ENCODE data around the gene SMPD3. TPM values are rescaled to one million over a fixed set of nuclear protein-coding genes. Genes with fewer than 3 reads are reported as not detected.

Gene SMPD3
- total RNA-seq, 2 experiments from 2014 or later: 0.89 to 1.1 TPM

- TF ChIP-seq CTCF (IDR thresholded peaks at IDR 0.05): no peak
- ChIA-PET CTCF (interaction anchor here (1.0 kb wide), 2 partner anchors 11 to 44 kb away, joined by 3 read pairs; no protein-coding TSS in a partner anchor), POLR2A (no interaction called here)
- H3K4me1 ChIP-seq (ENCODE audit: insufficient read depth, low read length): peaks cover 13% of the 10 kb centered on the region
- peaks cover 4% of the 10 kb centered on the region for H3K4me1 Mint-ChIP-seq (ENCODE audit: low read depth)
- H3K36me3 ChIP-seq (ENCODE audit: insufficient read depth, low read length): no peaks in the 10 kb centered on the region
- no peaks in the 10 kb centered on the region for H3K9me3 ChIP-seq (ENCODE audit: control insufficient read depth in 1 of 2, insufficient read depth in 1 of 2, low read length in 2 of 2)
- H3K4me3 ChIP-seq (ENCODE audit: low read length): no peak overlapping the region
- no peak overlapping the region for H3K4me3 Mint-ChIP-seq
- no peaks in the 10 kb centered on the region for H3K27me3 Mint-ChIP-seq
- H3K9me3 Mint-ChIP-seq: no peaks in the 10 kb centered on the region
- no peaks in the 10 kb centered on the region for H3K27me3 ChIP-seq (ENCODE audit: control insufficient read depth in 1 of 2, insufficient read depth in 2 of 2, low read length in 2 of 2)
- ATAC-seq (ENCODE audit: poor library complexity) (no peak), DNase-seq (no peak)
- H3K27ac ChIP-seq (ENCODE audit: low read depth in 1 of 2, low read length in 2 of 2): no peak overlapping the region
- no peaks in the 10 kb centered on the region for H3K36me3 Mint-ChIP-seq (ENCODE audit: low read depth)
- no peak overlapping the region for H3K27ac Mint-ChIP-seq
- intact Hi-C loops (cut with DNase I, micrococcal nuclease): no loop called here
Measured at GRCh38 chr16:68454920-68455435, 6.7 kb upstream of the SMPD3 start.

- ChIA-PET CTCF (no interaction called here), POLR2A (no interaction called here)
- Mint-ChIP-seq H3K27me3 (no peaks in the 10 kb centered on the region), H3K36me3 (ENCODE audit: low read depth) (no peaks in the 10 kb centered on the region), H3K4me1 (ENCODE audit: low read depth) (peaks cover 10% of the 10 kb centered on the region), H3K27ac (no peak overlapping the region), H3K9me3 (no peaks in the 10 kb centered on the region), H3K4me3 (no peak overlapping the region)
- Histone ChIP-seq H3K9me3 (ENCODE audit: control insufficient read depth in 1 of 2, insufficient read depth in 1 of 2, low read length in 2 of 2) (peaks cover 0 to 8% of the 10 kb centered on the region in 2 experiments), H3K27ac (ENCODE audit: low read depth in 1 of 2, low read length in 2 of 2) (no peak overlapping the region), H3K27me3 (ENCODE audit: control insufficient read depth in 1 of 2, insufficient read depth in 2 of 2, low read length in 2 of 2) (no peaks in the 10 kb centered on the region), H3K36me3 (ENCODE audit: insufficient read depth, low read length) (no peaks in the 10 kb centered on the region), H3K4me3 (ENCODE audit: low read length) (no peak overlapping the region), H3K4me1 (ENCODE audit: insufficient read depth, low read length) (peaks cover 18% of the 10 kb centered on the region)
- intact Hi-C loops (cut with DNase I, micrococcal nuclease): no loop called here
- TF ChIP-seq CTCF (IDR thresholded peaks at IDR 0.05): no peak
- DNase-seq (no peak), ATAC-seq (ENCODE audit: poor library complexity) (no peak)
Measured at GRCh38 chr16:68453816-68454215, 5.5 kb upstream of the SMPD3 start.

- no peak overlapping the region for H3K4me3 ChIP-seq (ENCODE audit: low read length)
- intact Hi-C loops (cut with DNase I, micrococcal nuclease): no loop called here
- Mint-ChIP-seq H3K36me3 (ENCODE audit: low read depth) (no peaks in the 10 kb centered on the region), H3K27me3 (no peaks in the 10 kb centered on the region), H3K27ac (no peak overlapping the region), H3K9me3 (peaks cover 2% of the 10 kb centered on the region), H3K4me3 (no peak overlapping the region), H3K4me1 (ENCODE audit: low read depth) (peaks cover 16% of the 10 kb centered on the region)
- no peak overlapping the region for H3K27ac ChIP-seq (ENCODE audit: low read depth in 1 of 2, low read length in 2 of 2)
- peaks cover 0 to 19% of the 10 kb centered on the region in 2 experiments for H3K9me3 ChIP-seq (ENCODE audit: control insufficient read depth in 1 of 2, insufficient read depth in 1 of 2, low read length in 2 of 2)
- no peak for DNase-seq
- no peak for ATAC-seq (ENCODE audit: poor library complexity)
- H3K4me1 ChIP-seq (ENCODE audit: insufficient read depth, low read length): peaks cover 32% of the 10 kb centered on the region
- ChIA-PET POLR2A (no interaction called here), CTCF (interaction anchor here (1.0 kb wide), 1 partner anchor 8 kb away, joined by 3 read pairs; no protein-coding TSS in a partner anchor)
- TF ChIP-seq CTCF (IDR thresholded peaks at IDR 0.05): no peak
- H3K36me3 ChIP-seq (ENCODE audit: insufficient read depth, low read length): no peaks in the 10 kb centered on the region
- H3K27me3 ChIP-seq (ENCODE audit: control insufficient read depth in 1 of 2, insufficient read depth in 2 of 2, low read length in 2 of 2): no peaks in the 10 kb centered on the region
Measured at GRCh38 chr16:68452176-68452575, 3.9 kb upstream of the SMPD3 start.
